Measurements from ENCODE around the gene CEP170. TPM values are rescaled to one million over a fixed set of nuclear protein-coding genes. Genes with fewer than 3 reads are reported as not detected.
"Not testable (repeated sequence)": the region's sequence is repeated elsewhere in the genome, so short reads cannot be mapped to it uniquely, and the experiment has no call there.

Gene CEP170
- total and polyA plus RNA-seq, 2 experiments from 2014 or later: 93.1 to 104 TPM

DNA sequence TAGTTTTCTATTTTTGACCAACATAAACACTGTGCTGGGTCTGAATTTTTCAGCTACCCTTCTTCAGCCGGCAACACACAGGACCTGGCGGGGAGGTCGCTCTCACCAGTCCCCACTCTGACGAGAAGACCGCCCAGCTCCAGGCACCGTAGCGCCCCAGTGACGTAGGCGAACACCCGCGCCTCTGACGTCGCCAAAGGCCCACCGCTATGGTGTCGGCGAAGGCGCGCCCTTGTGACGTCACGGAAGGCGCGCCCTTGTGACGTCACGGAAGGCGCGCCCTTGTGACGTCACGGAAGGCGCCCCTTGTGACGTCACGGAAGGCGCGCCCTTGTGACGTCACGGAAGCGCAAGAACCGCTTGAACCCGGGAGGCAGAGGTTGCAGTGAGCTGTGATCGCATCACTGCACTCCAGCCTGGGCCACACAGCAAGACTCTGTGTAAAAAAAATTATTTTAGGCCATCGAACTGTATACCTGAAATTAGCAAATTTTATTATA lies 153.5 kb downstream of the CEP170 start:
- H3K4me2 ChIP-seq; H3K27me3 Mint-ChIP-seq (ENCODE audit: insufficient read depth, low read depth, poor library complexity); H3K9me3 Mint-ChIP-seq; H3K79me2 ChIP-seq (replicated peaks; ENCODE audit: insufficient read depth); H4K20me1 ChIP-seq (replicated peaks; ENCODE audit: insufficient read depth); H3K4me1 ChIP-seq (ENCODE audit: insufficient read depth); H3K4me3 ChIP-seq; H2AFZ ChIP-seq; H3F3A ChIP-seq (replicated peaks; ENCODE audit: low read depth); H3K4me1 Mint-ChIP-seq; H3K36me3 ChIP-seq (ENCODE audit: insufficient read depth); H3K27me3 ChIP-seq (ENCODE audit: insufficient read depth); DNase-seq (ENCODE audit: low spot score); H3K36me3 Mint-ChIP-seq (ENCODE audit: low read depth); ATAC-seq; H3K9me2 ChIP-seq (ENCODE audit: insufficient read depth); H3K27ac ChIP-seq (ENCODE audit: low read depth): not testable (repeated sequence)
- peak overlapping the region; percentile 88 for H3K27ac Mint-ChIP-seq
- H3K4me3 Mint-ChIP-seq: peak overlapping the region; percentile 69; the same call in 2 of the 3 replicates
- TF ChIP-seq CREB1 (CRISPR knock-in tag; IDR thresholded peaks at IDR 0.05; ENCODE audit: low read depth): peak; percentile 98

GRCh38 chr1:243087368-243087767 lies 167.7 kb downstream of the CEP170 start:
- H3K9me3 Mint-ChIP-seq; H3K4me2 ChIP-seq; H3K27me3 ChIP-seq (ENCODE audit: insufficient read depth); H3K4me3 ChIP-seq; H3K4me1 Mint-ChIP-seq; ATAC-seq; DNase-seq (ENCODE audit: low spot score); H3K36me3 Mint-ChIP-seq (ENCODE audit: low read depth); H3F3A ChIP-seq (replicated peaks; ENCODE audit: low read depth); H3K9me2 ChIP-seq (ENCODE audit: insufficient read depth); H3K36me3 ChIP-seq (ENCODE audit: insufficient read depth); H3K27ac Mint-ChIP-seq; H2AFZ ChIP-seq; H3K27me3 Mint-ChIP-seq (ENCODE audit: insufficient read depth, low read depth, poor library complexity); H3K79me2 ChIP-seq (replicated peaks; ENCODE audit: insufficient read depth); H3K27ac ChIP-seq (ENCODE audit: low read depth); H4K20me1 ChIP-seq (replicated peaks; ENCODE audit: insufficient read depth); H3K4me3 Mint-ChIP-seq; H3K4me1 ChIP-seq (ENCODE audit: insufficient read depth): not testable (repeated sequence)

Small RNA genes within 50 kb of the gene (small RNA-seq; reads per million reads assigned to genes)
- gene RNU6-747P (ENCODE audit: low replicate concordance): not detected

Other genes starting within 250 kb of the CEP170 start
- 16.1 and 28.0 TPM in 2 replicates for gene SDCCAG8, start 760 bp upstream of the CEP170 start, total RNA-seq (2014; rRNA removed; shearing (Covaris generic))
- 66.7 and 70.2 TPM in 2 replicates for gene SDCCAG8, start 760 bp upstream of the CEP170 start, polyA plus RNA-seq (2016; fragmentation: Nextera tagmentation; extraction: Ambion mirVana)

Measured in GM23338 (cell line).